ENCODE measurements around the gene IER5. TPM values are rescaled to one million over a fixed set of nuclear protein-coding genes. Genes with fewer than 3 reads are reported as not detected.

The IER5 gene
- total and polyA plus RNA-seq, 9 of the 15 experiments (the other 6 are each of a cell fraction or from before 2014, with no cell fraction given), result 2.4 to 32.1 (median 12.0) TPM

GRCh38 chr1:181089017-181089675, 646 bp downstream of the IER5 start (continued):
- peak; percentile 2 for TF ChIP-seq HMGN3 (IDR thresholded peaks at IDR 0.05; ENCODE audit: borderline replicate concordance, extremely low read depth, insufficient read length, low read depth, low read length)
- no peak for TF ChIP-seq CGGBP1 (CRISPR knock-in tag; IDR thresholded peaks at IDR 0.05)
- TF ChIP-seq NFIC (IDR thresholded peaks at IDR 0.05), result no peak
- 0 out of 2 replicates have a peak, but pooled peaks have one; percentile 1 for TF ChIP-seq ZNF274 (IDR thresholded peaks at IDR 0.05; ENCODE audit: borderline replicate concordance, low read depth, low read length)
- no peak for TF ChIP-seq MLLT1 (IDR thresholded peaks at IDR 0.05)
- TF ChIP-seq PHB2 (IDR thresholded peaks at IDR 0.05; ENCODE audit: low read depth), result no peak
- TF ChIP-seq ATF1 (CRISPR knock-in tag; IDR thresholded peaks at IDR 0.05), result no peak
- no peak for TF ChIP-seq ATF1 (tag; IDR thresholded peaks at IDR 0.05)
- TF ChIP-seq TEAD4 (IDR thresholded peaks at IDR 0.05; ENCODE audit: low read length), result no peak
- TF ChIP-seq TEAD4 (CRISPR knock-in tag; IDR thresholded peaks at IDR 0.05; ENCODE audit: borderline replicate concordance), result no peak
- TF ChIP-seq ARID2 (IDR thresholded peaks at IDR 0.05), result no peak
- TF ChIP-seq ZNF217 (CRISPR knock-in tag; IDR thresholded peaks at IDR 0.05), result no peak
- TF ChIP-seq CXXC5 (CRISPR knock-in tag; IDR thresholded peaks at IDR 0.05), result no peak
- peak in 1 of 2 experiments; percentile 76; a peak in 3 of 4 replicates for TF ChIP-seq UBTF (IDR thresholded peaks at IDR 0.05; ENCODE audit: borderline replicate concordance in 1 of 2, low read depth in 2 of 2, low read length in 2 of 2)
- no peak for TF ChIP-seq PRPF4 (IDR thresholded peaks at IDR 0.05; ENCODE audit: insufficient read depth, low read depth, low read length, poor library complexity, severe bottlenecking)
- no peak for TF ChIP-seq E2F4 (CRISPR knock-in tag; IDR thresholded peaks at IDR 0.05; ENCODE audit: low read depth)
- TF ChIP-seq CBX1 (IDR thresholded peaks at IDR 0.05; ENCODE audit: low read depth), result no peak
- no peak for TF ChIP-seq ZNF184 (CRISPR knock-in tag; IDR thresholded peaks at IDR 0.05)
- TF ChIP-seq ZBTB43 (CRISPR knock-in tag; IDR thresholded peaks at IDR 0.05), result no peak
- 0 out of 2 replicates have a peak, but pooled peaks have one; percentile 3 for TF ChIP-seq ZBTB2 (IDR thresholded peaks at IDR 0.05)
- TF ChIP-seq ELF4 (CRISPR knock-in tag; IDR thresholded peaks at IDR 0.05), result no peak
